Measurements from ENCODE around the gene CBX2. TPM values are rescaled to one million over a fixed set of nuclear protein-coding genes. Genes with fewer than 3 reads are reported as not detected.

CBX2 gene
- total RNA-seq, 1 donor from 2014 or later: 11.2 TPM

DNA sequence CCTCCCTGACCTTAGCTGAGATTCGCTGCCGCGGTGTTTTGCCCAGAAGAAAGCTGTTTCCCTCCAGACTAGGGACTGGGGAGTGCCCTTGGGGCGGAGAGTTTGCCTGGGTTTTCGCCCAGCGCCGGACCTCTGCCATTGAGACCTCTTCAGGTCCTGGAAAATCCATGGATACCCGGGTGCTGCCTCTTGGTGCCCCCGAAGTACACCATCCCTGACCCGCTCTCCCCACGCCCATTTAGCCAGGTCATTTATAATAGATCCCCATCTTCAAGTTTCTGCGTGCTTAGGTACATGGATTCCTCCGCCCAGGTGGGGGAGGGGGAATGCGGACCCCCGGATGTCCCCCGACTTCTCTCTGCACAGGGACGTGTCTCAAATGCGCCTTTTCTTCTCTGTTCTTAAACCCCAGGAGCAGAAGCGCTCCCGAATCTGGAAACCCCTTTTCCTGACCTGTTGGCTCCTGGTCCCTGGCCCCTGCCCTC lies 34.0 kb downstream of the CBX2 start:
- Mint-ChIP-seq H3K4me3 (ENCODE audit: low read depth) (peak overlapping the region; percentile 49), H3K4me1 (ENCODE audit: low read depth) (peaks cover 23% of the 10 kb centered on the region), H3K9me3 (no peaks in the 10 kb centered on the region), H3K27ac (no peak overlapping the region), H3K27me3 (ENCODE audit: low read depth) (peaks cover 55% of the 10 kb centered on the region), H3K36me3 (ENCODE audit: low read depth) (no peaks in the 10 kb centered on the region)
- intact Hi-C loops (cut with micrococcal nuclease): loop anchor here (2.0 kb wide), 1 partner anchor 15 kb away; the partner anchor contains the start of gene CBX8
- DNase-seq (ENCODE audit: low spot score): no peak

DNA sequence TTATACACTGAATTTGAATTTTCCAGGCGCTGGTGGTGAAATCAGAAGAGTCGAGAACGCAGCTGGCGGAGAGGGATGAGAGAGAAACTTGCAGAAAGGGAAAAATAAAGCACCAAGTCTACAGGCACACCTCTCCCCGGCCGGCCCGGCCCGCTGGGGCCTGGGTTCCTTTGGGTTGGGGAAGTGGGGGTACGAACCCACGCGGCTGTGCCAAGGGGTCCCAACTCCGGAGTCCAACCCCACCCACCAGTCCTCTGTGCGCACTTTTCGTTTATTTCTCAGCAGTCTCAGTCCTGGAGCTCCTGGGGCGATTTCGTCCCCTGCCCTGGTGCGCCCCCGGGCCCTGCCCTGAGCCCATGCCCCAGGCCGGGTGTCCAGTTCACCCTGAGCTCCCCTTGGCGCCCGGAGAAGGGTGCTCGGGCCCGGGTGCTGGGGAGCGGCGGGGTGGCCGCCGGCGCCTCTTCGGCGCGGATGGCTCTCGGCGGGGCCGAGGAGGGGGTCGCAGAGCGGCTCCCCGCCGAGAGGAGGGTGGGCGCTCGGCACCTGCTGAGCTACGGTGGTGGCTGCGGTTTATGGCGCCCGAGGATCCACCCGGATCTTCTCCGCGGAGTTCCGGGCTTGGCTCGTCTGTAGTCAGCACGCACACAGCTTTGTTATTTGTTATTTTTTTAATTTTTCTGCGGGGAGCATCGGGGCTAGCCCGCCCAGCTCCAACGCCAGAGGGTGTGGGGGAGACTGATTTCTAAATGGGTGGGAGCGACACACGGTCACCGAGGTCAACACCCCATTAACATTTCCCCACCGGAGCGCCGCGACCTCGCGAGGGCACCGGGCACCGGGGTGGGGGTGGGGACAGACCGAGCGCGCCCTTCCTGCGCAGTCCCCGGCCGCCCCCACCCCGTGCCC lies 34.7 kb downstream of the CBX2 start:
- intact Hi-C loops (cut with micrococcal nuclease): no loop called here
- peak overlapping the region; percentile 51 for H3K4me3 Mint-ChIP-seq (ENCODE audit: low read depth)
- H3K9me3 Mint-ChIP-seq: no peaks in the 10 kb centered on the region
- H3K27ac Mint-ChIP-seq: no peak overlapping the region
- DNase-seq (ENCODE audit: low spot score): no peak
- H3K27me3 Mint-ChIP-seq (ENCODE audit: low read depth): peaks cover 55% of the 10 kb centered on the region
- H3K4me1 Mint-ChIP-seq (ENCODE audit: low read depth): peaks cover 23% of the 10 kb centered on the region
- H3K36me3 Mint-ChIP-seq (ENCODE audit: low read depth): no peaks in the 10 kb centered on the region

DNA sequence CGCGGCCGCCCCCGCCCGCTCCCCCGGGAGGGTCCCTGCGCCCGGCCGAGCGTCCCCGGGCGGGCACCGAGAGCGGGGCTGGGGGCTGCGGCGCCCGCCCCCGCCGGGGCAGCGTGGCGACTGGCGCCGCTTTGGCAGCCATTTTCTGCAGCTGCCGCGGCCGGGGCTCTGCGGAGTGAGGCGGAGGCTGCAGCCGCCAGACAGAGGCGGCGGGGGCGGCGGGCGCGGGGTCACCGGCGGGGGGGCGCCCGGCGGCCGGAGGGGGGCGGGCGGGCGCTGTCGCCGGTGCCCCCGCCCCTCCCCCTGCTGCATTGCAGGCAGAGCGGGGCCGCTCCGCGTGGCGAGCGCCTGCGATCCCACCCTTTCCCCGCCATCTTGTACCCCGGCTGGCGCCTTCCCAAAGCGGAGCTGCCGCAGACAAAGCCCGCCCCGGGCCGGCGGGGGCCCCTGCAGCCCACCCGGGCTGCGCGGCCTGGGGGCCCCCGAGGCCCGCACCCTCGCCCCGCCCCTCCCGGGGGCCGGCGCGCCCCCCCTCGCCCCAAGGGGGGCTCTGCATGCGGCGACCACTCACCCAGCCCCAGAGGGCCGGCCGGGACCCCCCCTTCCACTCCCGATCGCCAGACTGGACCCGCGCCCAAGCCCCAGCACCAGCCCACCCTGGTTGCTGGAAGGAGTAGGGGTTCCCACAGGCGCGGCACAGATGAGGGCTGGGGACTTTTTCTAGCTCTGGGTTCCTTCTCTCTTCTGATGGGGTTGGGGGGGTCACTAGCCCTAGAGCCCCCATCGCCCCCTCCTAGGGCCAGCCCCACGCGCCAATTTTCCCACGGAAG lies 35.6 kb downstream of the CBX2 start:
- Mint-ChIP-seq H3K27ac (no peak overlapping the region), H3K27me3 (ENCODE audit: low read depth) (peaks cover 54% of the 10 kb centered on the region), H3K9me3 (no peaks in the 10 kb centered on the region), H3K4me3 (ENCODE audit: low read depth) (no peak overlapping the region), H3K36me3 (ENCODE audit: low read depth) (no peaks in the 10 kb centered on the region), H3K4me1 (ENCODE audit: low read depth) (peaks cover 23% of the 10 kb centered on the region)
- DNase-seq (ENCODE audit: low spot score): no peak
- intact Hi-C loops (cut with micrococcal nuclease): no loop called here

- Mint-ChIP-seq H3K27ac (peak overlapping the region; percentile 55), H3K36me3 (ENCODE audit: low read depth) (no peaks in the 10 kb centered on the region), H3K4me1 (ENCODE audit: low read depth) (peaks cover 18% of the 10 kb centered on the region), H3K4me3 (ENCODE audit: low read depth) (peak overlapping the region; percentile 14), H3K9me3 (no peaks in the 10 kb centered on the region), H3K27me3 (ENCODE audit: low read depth) (peaks cover 53% of the 10 kb centered on the region)
- intact Hi-C loops (cut with micrococcal nuclease): no loop called here
- DNase-seq (ENCODE audit: low spot score): no peak
Measured at GRCh38 chr17:79814127-79814973, 36.4 kb downstream of the CBX2 start.

DNA sequence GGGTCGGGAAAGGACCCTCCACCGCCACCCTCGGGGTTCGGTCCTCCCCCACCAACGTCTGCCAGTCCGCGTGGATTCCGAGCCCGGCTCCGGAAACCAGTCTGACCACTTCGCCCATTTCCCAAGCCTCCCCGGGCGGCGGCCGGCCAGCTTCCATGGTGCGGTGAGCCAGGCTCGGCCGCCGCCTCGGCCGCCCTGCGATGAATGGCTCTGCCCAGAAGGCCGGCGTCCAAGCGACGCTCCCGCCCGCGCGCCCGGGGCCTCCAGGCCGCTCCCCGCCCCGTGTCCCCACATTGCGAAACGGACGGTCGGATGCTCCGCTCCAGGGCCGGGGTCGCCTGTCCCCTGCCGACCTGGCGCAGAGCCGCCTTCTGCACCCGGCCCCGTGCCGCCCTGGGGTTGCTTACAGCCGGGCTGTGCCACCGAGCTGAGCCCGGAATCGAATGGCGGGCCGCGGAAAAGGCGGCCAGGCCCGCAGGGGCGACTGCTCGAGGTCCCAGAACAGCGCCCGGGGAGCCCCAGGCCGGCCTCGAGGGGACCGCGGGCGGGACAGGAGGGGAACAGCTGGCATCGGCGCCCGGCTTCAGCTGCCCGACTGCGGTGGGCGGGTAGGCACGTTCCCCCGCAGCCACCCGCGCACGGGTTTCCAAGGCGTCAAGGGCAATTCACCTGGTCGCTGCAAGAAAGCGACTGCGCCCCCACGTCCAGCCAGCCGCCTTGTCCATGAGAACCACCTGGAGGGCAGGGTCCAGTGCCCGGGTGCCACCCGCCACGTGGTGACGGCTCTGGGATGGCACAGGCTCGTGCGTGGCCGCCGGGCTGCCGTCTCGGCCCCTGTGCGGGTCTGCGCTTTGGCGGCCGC lies 37.3 kb downstream of the CBX2 start:
- Mint-ChIP-seq H3K27ac (no peak overlapping the region), H3K9me3 (no peaks in the 10 kb centered on the region), H3K27me3 (ENCODE audit: low read depth) (peaks cover 59% of the 10 kb centered on the region), H3K4me1 (ENCODE audit: low read depth) (peaks cover 17% of the 10 kb centered on the region), H3K4me3 (ENCODE audit: low read depth) (no peak overlapping the region), H3K36me3 (ENCODE audit: low read depth) (no peaks in the 10 kb centered on the region)
- intact Hi-C loops (cut with micrococcal nuclease): no loop called here
- no peak for DNase-seq (ENCODE audit: low spot score)

DNA sequence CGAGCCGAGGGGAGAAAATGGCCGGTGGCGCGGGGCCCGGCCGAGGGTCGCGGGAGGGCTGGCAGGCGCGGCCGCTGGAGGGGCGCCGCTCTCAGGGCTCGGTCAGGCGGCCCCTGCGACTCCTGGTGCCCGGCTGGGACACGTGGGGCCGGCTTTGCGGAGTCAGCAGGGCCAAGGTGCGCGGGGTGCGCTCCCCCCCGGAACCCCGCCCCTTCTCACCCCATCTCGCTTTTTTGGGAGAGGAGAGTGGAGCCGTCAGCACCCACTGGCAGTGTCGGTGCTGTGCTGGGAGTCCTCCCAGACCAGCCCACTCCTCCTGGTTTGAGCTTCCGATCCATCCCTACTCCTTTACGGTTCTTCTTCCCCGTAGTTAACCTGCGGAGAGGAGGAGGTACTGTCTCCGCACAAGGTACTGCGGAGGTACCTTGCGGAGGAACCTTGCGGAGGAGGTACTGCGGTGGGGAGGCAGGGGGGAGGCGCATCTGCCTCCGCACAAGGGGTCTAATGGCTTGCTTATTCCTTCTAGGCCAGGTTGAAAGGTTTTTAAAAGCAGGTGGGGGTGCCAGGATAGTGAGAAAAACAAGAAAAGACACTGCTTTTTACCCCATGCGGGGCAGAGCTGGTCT lies 38.0 kb downstream of the CBX2 start:
- H3K27me3 Mint-ChIP-seq (ENCODE audit: low read depth): peaks cover 61% of the 10 kb centered on the region

GRCh38 chr17:79818026-79818758 lies 40.2 kb downstream of the CBX2 start:
- Mint-ChIP-seq H3K9me3 (no peaks in the 10 kb centered on the region), H3K27ac (no peak overlapping the region), H3K36me3 (ENCODE audit: low read depth) (no peaks in the 10 kb centered on the region), H3K4me1 (ENCODE audit: low read depth) (peaks cover 5% of the 10 kb centered on the region), H3K4me3 (ENCODE audit: low read depth) (no peak overlapping the region), H3K27me3 (ENCODE audit: low read depth) (peaks cover 61% of the 10 kb centered on the region)
- DNase-seq (ENCODE audit: low spot score): no peak
- intact Hi-C loops (cut with micrococcal nuclease): no loop called here

More for the DNA sequence above, 38.0 kb downstream of the CBX2 start:
- H3K4me1 Mint-ChIP-seq (ENCODE audit: low read depth): peaks cover 14% of the 10 kb centered on the region
- no peak for DNase-seq (ENCODE audit: low spot score)
- H3K9me3 Mint-ChIP-seq: no peaks in the 10 kb centered on the region
- no peaks in the 10 kb centered on the region for H3K36me3 Mint-ChIP-seq (ENCODE audit: low read depth)
- no peak overlapping the region for H3K27ac Mint-ChIP-seq
- no peak overlapping the region for H3K4me3 Mint-ChIP-seq (ENCODE audit: low read depth)
- intact Hi-C loops (cut with micrococcal nuclease): no loop called here

GRCh38 chr17:79819085-79819484 lies 41.1 kb downstream of the CBX2 start:
- intact Hi-C loops (cut with micrococcal nuclease): no loop called here

GRCh38 chr17:79819534-79820276 lies 41.8 kb downstream of the CBX2 start:
- intact Hi-C loops (cut with micrococcal nuclease): no loop called here
- no peak for DNase-seq (ENCODE audit: low spot score)
- Mint-ChIP-seq H3K4me3 (ENCODE audit: low read depth) (no peak overlapping the region), H3K36me3 (ENCODE audit: low read depth) (no peaks in the 10 kb centered on the region), H3K27me3 (ENCODE audit: low read depth) (peaks cover 60% of the 10 kb centered on the region), H3K9me3 (no peaks in the 10 kb centered on the region), H3K4me1 (ENCODE audit: low read depth) (no peaks in the 10 kb centered on the region), H3K27ac (no peak overlapping the region)

More at GRCh38 chr17:79819085-79819484, 41.1 kb downstream of the CBX2 start:
- Mint-ChIP-seq H3K27me3 (ENCODE audit: low read depth) (peaks cover 62% of the 10 kb centered on the region), H3K9me3 (no peaks in the 10 kb centered on the region), H3K27ac (no peak overlapping the region), H3K4me3 (ENCODE audit: low read depth) (no peak overlapping the region), H3K36me3 (ENCODE audit: low read depth) (no peaks in the 10 kb centered on the region), H3K4me1 (ENCODE audit: low read depth) (peaks cover 5% of the 10 kb centered on the region)
- DNase-seq (ENCODE audit: low spot score): no peak

DNA sequence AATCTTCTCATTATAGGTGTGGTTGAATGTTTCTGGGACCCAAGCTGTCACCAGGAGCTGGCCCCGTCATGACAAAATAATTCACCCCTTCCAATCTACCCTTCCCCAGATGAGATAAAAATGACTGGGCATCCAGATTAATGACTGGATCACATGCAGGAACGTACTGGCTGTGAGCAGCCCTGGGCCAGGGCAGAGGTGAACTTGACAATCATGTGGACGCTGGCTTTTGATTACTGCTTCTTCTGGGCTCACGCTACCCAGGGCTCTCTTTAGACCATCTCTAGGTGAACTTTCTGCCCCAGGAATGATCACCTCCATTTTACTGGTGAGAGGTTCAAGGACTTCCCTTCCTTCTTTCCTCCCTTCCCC lies 43.0 kb downstream of the CBX2 start:
- intact Hi-C loops (cut with micrococcal nuclease): no loop called here
- H3K27ac Mint-ChIP-seq: no peak overlapping the region
- H3K4me1 Mint-ChIP-seq (ENCODE audit: low read depth): peaks cover 4% of the 10 kb centered on the region
- DNase-seq (ENCODE audit: low spot score): no peak
- H3K36me3 Mint-ChIP-seq (ENCODE audit: low read depth): no peaks in the 10 kb centered on the region
- H3K9me3 Mint-ChIP-seq: no peaks in the 10 kb centered on the region
- H3K27me3 Mint-ChIP-seq (ENCODE audit: low read depth): peaks cover 59% of the 10 kb centered on the region
- H3K4me3 Mint-ChIP-seq (ENCODE audit: low read depth): no peak overlapping the region

Measured in activated T-helper 2 cell treated with anti-CD3 and anti-CD28 coated beads, Interferon-gamma antibody, Interleukin-2, Interleukin-4, amounts not matched to agents 10 μg/mL and 5 μg/mL and 100 μg/mL, durations not matched to agents 14 hours and 24 hours and 36 hours (primary cell).